PC-3 (cell line): Measurements from ENCODE around the gene COLGALT1. TPM values are rescaled to one million over a fixed set of nuclear protein-coding genes. Genes with fewer than 3 reads are reported as not detected.
"Not testable (repeated sequence)": the region's sequence is repeated elsewhere in the genome, so short reads cannot be mapped to it uniquely, and the experiment has no call there.

Experiments
- ATAC-seq: fragments of 200-7000 bp; cut with Tn5 transposase; 2 replicates; pipeline ENCODE4 v1.9.1; 2020; ENCODE audit warnings: mild to moderate bottlenecking, moderate library complexity
- BruUV-seq: library from RNA; stranded (reverse); fragments of 400-500 nt; replicated peaks from 2 replicates; lab custom pipeline; 2021; lab: Mats Ljungman, UMichigan
- CTCF ChIA-PET: fragments of 300-600 bp; sonication (Branson Sonifier 250); formaldehyde crosslinking; loops from one replicate; lab custom pipeline; 2022; ENCODE audit warnings: antibody characterized with exemption; lab: Charles Lee
- POLR2A ChIA-PET: fragments of 300-600 bp; sonication (Branson Sonifier 250); formaldehyde crosslinking; loops from one replicate; lab custom pipeline; 2022; ENCODE audit warnings: antibody characterized with exemption; ENCODE audit not compliant: unreplicated experiment; lab: Charles Lee
- DNase-seq: peaks from one replicate; pipeline ENCODE4 v3.0.0-alpha.2; 2015
- H2AFZ ChIP-seq: fragments of 300-600 bp; sonication (generic); 2 replicates; pipeline ENCODE4 v1.6.0; 2016; ENCODE audit warnings: antibody characterized with exemption, low read length
- H3F3A ChIP-seq: fragments of 300-600 bp; sonication (generic); one replicate; pipeline ENCODE4 v1.6.0; 2017; ENCODE audit warnings: antibody characterized with exemption, low read length, control low read depth, mild to moderate bottlenecking; ENCODE audit not compliant: unreplicated experiment
- H3K27ac ChIP-seq: fragments of 300-600 bp; sonication (generic); 2 replicates; pipeline ENCODE4 v1.5.1; 2016; ENCODE audit warnings: mild to moderate bottlenecking, low read length
- H3K27me3 ChIP-seq: fragments of 300-600 bp; sonication (generic); 2 replicates; pipeline ENCODE4 v1.6.1; 2016; ENCODE audit warnings: low read length, mixed read lengths
- H3K36me3 ChIP-seq: fragments of 300-600 bp; sonication (generic); 2 replicates; pipeline ENCODE4 v1.6.1; 2016; ENCODE audit warnings: low read depth, mixed run types, low read length, mixed read lengths
- H3K4me1 ChIP-seq: fragments of 300-600 bp; sonication (generic); 2 replicates; pipeline ENCODE4 v1.5.1; 2016; ENCODE audit warnings: low read length; ENCODE audit not compliant: insufficient read depth
- H3K4me2 ChIP-seq: fragments of 300-600 bp; sonication (generic); 2 replicates; pipeline ENCODE4 v1.6.0; 2016; ENCODE audit warnings: low read length
- H3K4me3 ChIP-seq: fragments of 300-600 bp; sonication (generic); 2 replicates; pipeline ENCODE4 v1.5.1; 2016; ENCODE audit warnings: mild to moderate bottlenecking, low read length, mixed read lengths
- H3K79me2 ChIP-seq: fragments of 300-600 bp; sonication (generic); 2 replicates; pipeline ENCODE4 v1.6.1; 2017; ENCODE audit warnings: low read length, mixed read lengths
- H3K9ac ChIP-seq: fragments of 300-600 bp; sonication (generic); 2 replicates; pipeline ENCODE4 v1.6.0; 2016; ENCODE audit warnings: mild to moderate bottlenecking, low read length
- H3K9me2 ChIP-seq: fragments of 300-600 bp; sonication (generic); replicated peaks from 2 replicates; pipeline ENCODE4 v1.6.1; 2016; ENCODE audit warnings: mixed run types, low read length, mixed read lengths
- H3K9me3 ChIP-seq: fragments of 300-600 bp; sonication (generic); 2 replicates; pipeline ENCODE4 v1.6.1; 2016; ENCODE audit warnings: low read length, mixed read lengths
- H4K20me1 ChIP-seq: fragments of 300-600 bp; sonication (generic); 2 replicates; pipeline ENCODE4 v1.6.1; 2016; ENCODE audit warnings: low read length, mixed read lengths
- EZH2 ChIP-seq: fragments of 300-600 bp; sonication (generic); IDR thresholded peaks from one replicate; pipeline ENCODE4 v1.6.1; 2017; ENCODE audit warnings: antibody characterized with exemption, mild to moderate bottlenecking, low read length; ENCODE audit not compliant: unreplicated experiment
- EZH2phosphoT487 ChIP-seq: fragments of 300-600 bp; sonication (generic); IDR thresholded peaks from 2 replicates; pipeline ENCODE4 v1.6.1; 2018; ENCODE audit warnings: mild to moderate bottlenecking, antibody characterized with exemption, low read length, borderline replicate concordance
- intact Hi-C: fragments of 100-400 bp; cut with micrococcal nuclease; formaldehyde crosslinking; loops from 2 replicates; pipeline ENCODE4 v1.9.0; 2023
- total RNA-seq: library from RNA; depleted of rRNA; stranded (reverse); fragments of >200 nt; gene quantifications from 2 replicates; pipeline ENCODE4 v1.2.3, GENCODE V29; 2014
- TF ChIP-seq, protein P1 (sequence below): fragments of 300-600 bp; sonication (generic); conservative IDR thresholded peaks from 2 replicates; pipeline ENCODE4 v1.5.1; 2017; ENCODE audit warnings: antibody characterized with exemption, low read depth, mild to moderate bottlenecking, low read length

The COLGALT1 gene
- total RNA-seq, 1 experiment from 2014 or later = 80.7 TPM

DNA sequence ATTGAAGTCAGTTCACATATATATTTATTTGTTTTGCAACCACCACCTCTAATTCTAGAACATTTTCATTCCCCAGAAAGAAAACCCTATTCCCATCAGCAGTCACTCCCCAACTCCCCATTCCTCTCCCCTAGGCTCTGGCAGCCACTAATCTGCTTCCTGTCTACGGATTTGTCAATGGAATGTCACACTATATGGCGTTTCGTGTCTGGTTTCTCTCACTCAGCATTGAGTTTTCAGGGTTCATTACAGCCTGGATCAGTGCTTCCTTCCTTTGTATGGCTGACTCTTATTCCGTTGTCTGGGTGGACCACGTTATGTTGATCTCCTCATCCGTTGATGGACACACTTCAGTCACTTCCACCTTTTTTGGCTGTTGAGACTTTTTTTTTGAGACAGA is 9.3 kb downstream of the COLGALT1 start:
- Histone ChIP-seq H2AFZ (no peak overlapping the region), H3K27ac (no peak overlapping the region), H3F3A (no peaks in the 10 kb centered on the region), H3K79me2 (no peaks in the 10 kb centered on the region), H4K20me1 (no peaks in the 10 kb centered on the region), H3K9me2 (no peaks in the 10 kb centered on the region), H3K4me3 (no peak overlapping the region), H3K4me2 (no peak overlapping the region), H3K9ac (no peak overlapping the region), H3K27me3 (no peaks in the 10 kb centered on the region), H3K9me3 (no peaks in the 10 kb centered on the region), H3K4me1 (no peaks in the 10 kb centered on the region), H3K36me3 (peaks cover 27% of the 10 kb centered on the region; the same call in 1 of the 2 replicates)
- intact Hi-C loops = no loop called here
- no peak for DNase-seq
- CTCF ChIA-PET = no interaction called here
- no TSS peak for BruUV-seq
- TF ChIP-seq EZH2 = no peak
- TF ChIP-seq, protein P1, sequence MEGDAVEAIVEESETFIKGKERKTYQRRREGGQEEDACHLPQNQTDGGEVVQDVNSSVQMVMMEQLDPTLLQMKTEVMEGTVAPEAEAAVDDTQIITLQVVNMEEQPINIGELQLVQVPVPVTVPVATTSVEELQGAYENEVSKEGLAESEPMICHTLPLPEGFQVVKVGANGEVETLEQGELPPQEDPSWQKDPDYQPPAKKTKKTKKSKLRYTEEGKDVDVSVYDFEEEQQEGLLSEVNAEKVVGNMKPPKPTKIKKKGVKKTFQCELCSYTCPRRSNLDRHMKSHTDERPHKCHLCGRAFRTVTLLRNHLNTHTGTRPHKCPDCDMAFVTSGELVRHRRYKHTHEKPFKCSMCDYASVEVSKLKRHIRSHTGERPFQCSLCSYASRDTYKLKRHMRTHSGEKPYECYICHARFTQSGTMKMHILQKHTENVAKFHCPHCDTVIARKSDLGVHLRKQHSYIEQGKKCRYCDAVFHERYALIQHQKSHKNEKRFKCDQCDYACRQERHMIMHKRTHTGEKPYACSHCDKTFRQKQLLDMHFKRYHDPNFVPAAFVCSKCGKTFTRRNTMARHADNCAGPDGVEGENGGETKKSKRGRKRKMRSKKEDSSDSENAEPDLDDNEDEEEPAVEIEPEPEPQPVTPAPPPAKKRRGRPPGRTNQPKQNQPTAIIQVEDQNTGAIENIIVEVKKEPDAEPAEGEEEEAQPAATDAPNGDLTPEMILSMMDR = no peak
- no peak for TF ChIP-seq EZH2phosphoT487
- ATAC-seq = no peak
- POLR2A ChIA-PET = no interaction called here

DNA sequence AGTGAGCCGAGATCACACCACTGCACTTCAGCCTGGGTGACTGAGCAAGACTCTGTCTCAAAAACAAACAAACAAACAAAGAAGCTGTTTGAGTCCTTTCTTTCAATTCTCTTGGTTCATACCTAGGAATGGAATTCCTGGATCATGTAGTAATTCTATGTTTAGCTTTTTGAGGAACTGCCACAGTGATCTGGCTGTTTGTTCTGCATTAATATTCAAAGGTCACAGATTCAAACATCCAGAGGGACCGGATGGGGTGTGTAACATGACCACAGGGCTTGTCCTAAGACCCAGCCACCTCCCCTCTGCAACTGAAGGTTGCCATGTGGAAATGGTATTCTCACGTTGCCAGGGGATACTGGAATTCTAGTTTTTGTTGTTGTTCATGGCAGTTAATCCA is 10.2 kb downstream of the COLGALT1 start:
- BruUV-seq = no TSS peak
- H3K4me2 ChIP-seq = no peak overlapping the region
- H2AFZ ChIP-seq = no peak overlapping the region
- no peak overlapping the region for H3K27ac ChIP-seq
- intact Hi-C loops = no loop called here
- DNase-seq (peak; percentile 15), ATAC-seq (peak; percentile 48)
- POLR2A ChIA-PET = no interaction called here
- no peaks in the 10 kb centered on the region for H3K79me2 ChIP-seq
- H3F3A ChIP-seq = no peaks in the 10 kb centered on the region
- no peaks in the 10 kb centered on the region for H3K9me3 ChIP-seq
- H4K20me1 ChIP-seq = no peaks in the 10 kb centered on the region
- no peaks in the 10 kb centered on the region for H3K4me1 ChIP-seq
- no peaks in the 10 kb centered on the region for H3K9me2 ChIP-seq
- H3K4me3 ChIP-seq = no peak overlapping the region
- no peak overlapping the region for H3K9ac ChIP-seq
- peaks cover 19% of the 10 kb centered on the region; the same call in 1 of the 2 replicates for H3K36me3 ChIP-seq
- H3K27me3 ChIP-seq = no peaks in the 10 kb centered on the region
- TF ChIP-seq EZH2phosphoT487 (no peak), EZH2 (no peak)
- TF ChIP-seq, protein P1 = no peak
- CTCF ChIA-PET = no interaction called here

DNA sequence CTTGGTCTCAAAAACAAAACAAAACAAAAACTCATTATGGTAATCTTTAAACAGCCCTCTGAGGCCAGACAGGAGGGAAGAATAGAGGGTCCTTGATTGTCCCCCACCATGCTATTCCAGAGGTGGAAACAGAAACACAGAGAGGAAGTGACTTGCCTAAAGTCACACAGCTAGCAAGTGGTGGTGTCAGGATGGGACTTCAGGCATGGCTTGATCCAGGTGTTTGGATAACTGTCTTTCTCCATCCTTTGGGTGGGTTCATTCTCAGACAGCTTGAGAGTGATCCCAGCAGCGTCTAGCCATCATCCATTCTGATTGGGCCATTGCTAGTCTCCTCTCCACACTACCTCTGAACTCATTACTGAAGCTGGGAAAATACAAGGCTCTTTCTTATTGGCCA is 12.5 kb downstream of the COLGALT1 start:
- no peak overlapping the region for H3K27ac ChIP-seq
- TF ChIP-seq, protein P1 = no peak
- TF ChIP-seq EZH2 (no peak), EZH2phosphoT487 (no peak)
- H3K9me2 ChIP-seq = no peaks in the 10 kb centered on the region
- H4K20me1 ChIP-seq = no peaks in the 10 kb centered on the region
- no peak overlapping the region for H3K4me2 ChIP-seq
- no peak overlapping the region for H3K9ac ChIP-seq
- BruUV-seq = no TSS peak
- no peaks in the 10 kb centered on the region for H3K27me3 ChIP-seq
- no peaks in the 10 kb centered on the region for H3K79me2 ChIP-seq
- peaks cover 33% of the 10 kb centered on the region; the same call in 1 of the 2 replicates for H3K36me3 ChIP-seq
- ATAC-seq = no peak
- intact Hi-C loops = no loop called here
- ChIA-PET POLR2A (no interaction called here), CTCF (no interaction called here)
- H3K4me3 ChIP-seq = no peak overlapping the region
- no peaks in the 10 kb centered on the region for H3F3A ChIP-seq
- H2AFZ ChIP-seq = no peak overlapping the region
- no peaks in the 10 kb centered on the region for H3K4me1 ChIP-seq
- DNase-seq = no peak
- no peaks in the 10 kb centered on the region for H3K9me3 ChIP-seq

DNA sequence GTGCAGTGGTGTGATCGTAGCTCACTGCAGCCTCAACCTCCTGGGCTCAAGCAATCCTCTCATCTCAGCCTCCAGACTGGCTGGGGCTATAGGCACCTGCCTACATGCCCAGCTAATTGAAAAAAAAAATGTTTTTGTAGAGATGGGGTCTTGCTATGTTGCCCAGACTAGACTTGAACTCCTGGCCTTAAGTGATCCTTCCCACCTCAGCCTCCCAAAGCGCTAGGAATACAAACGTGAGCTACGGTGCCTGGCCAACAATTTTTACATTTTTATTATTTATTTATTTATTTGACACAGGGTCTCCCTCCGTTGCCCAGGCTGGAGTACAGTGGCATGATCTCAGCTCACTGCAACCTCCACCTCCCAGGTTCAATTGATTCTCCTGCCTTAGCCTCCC is 14.8 kb downstream of the COLGALT1 start:
- H3K79me2 ChIP-seq, ATAC-seq, H4K20me1 ChIP-seq, intact Hi-C loops, DNase-seq, H3K4me1 ChIP-seq, H3K4me2 ChIP-seq, BruUV-seq, CTCF ChIA-PET, H3K9ac ChIP-seq, H3K4me3 ChIP-seq, H3K27ac ChIP-seq, POLR2A ChIA-PET, H3K9me3 ChIP-seq, H3K9me2 ChIP-seq, H3F3A ChIP-seq, H2AFZ ChIP-seq, H3K27me3 ChIP-seq: not testable (repeated sequence)
- H3K36me3 ChIP-seq = peaks cover 29% of the 10 kb centered on the region; the same call in 1 of the 2 replicates
